Endothelial cell (in vitro differentiated cells): ENCODE results near the gene PARD3. TPM values are rescaled to one million over a fixed set of nuclear protein-coding genes. Genes with fewer than 3 reads are reported as not detected.
"Not testable (repeated sequence)": the region's sequence is repeated elsewhere in the genome, so short reads cannot be mapped to it uniquely, and the experiment has no call there.

ENCODE experiments used
- DNase-seq: peaks from one replicate; pipeline ENCODE4 v3.0.0; 2021; ENCODE audit warnings: low spot score
- H3K27ac Mint-ChIP-seq: one replicate; pipeline ENCODE4 v1.8.0; 2021; ENCODE audit warnings: mixed read lengths, inconsistent platforms; ENCODE audit not compliant: unreplicated experiment
- H3K27me3 Mint-ChIP-seq: one replicate; pipeline ENCODE4 v1.8.0; 2021; ENCODE audit warnings: mild to moderate bottlenecking, moderate library complexity, mixed read lengths, inconsistent platforms; ENCODE audit not compliant: unreplicated experiment
- H3K36me3 Mint-ChIP-seq: one replicate; pipeline ENCODE4 v1.8.0; 2021; ENCODE audit warnings: mild to moderate bottlenecking, low read depth, mixed read lengths, inconsistent platforms; ENCODE audit not compliant: unreplicated experiment
- H3K4me1 Mint-ChIP-seq: one replicate; pipeline ENCODE4 v1.8.0; 2021; ENCODE audit warnings: mild to moderate bottlenecking, mixed read lengths, inconsistent platforms; ENCODE audit not compliant: unreplicated experiment
- H3K4me3 Mint-ChIP-seq: one replicate; pipeline ENCODE4 v1.8.0; 2021; ENCODE audit warnings: mild to moderate bottlenecking, mixed read lengths, inconsistent platforms; ENCODE audit not compliant: unreplicated experiment
- H3K9me3 Mint-ChIP-seq: one replicate; pipeline ENCODE4 v1.8.0; 2021; ENCODE audit warnings: mixed read lengths, inconsistent platforms; ENCODE audit not compliant: unreplicated experiment
- total RNA-seq: library from RNA; stranded (reverse); fragmentation: NEBNext Ultra II Directional; extraction: Animal tissue kit (Norgen Biotek cat#: 25700); gene quantifications from one replicate; pipeline ENCODE4 v1.2.1, GENCODE V29; 2021; ENCODE audit not compliant: unreplicated experiment
- TF ChIP-seq, protein P1 (sequence below): fragments of 200-600 bp; sonication (generic); IDR thresholded peaks from one replicate; pipeline ENCODE4 v1.5.0; 2021; ENCODE audit warnings: antibody characterized with exemption; ENCODE audit not compliant: unreplicated experiment

Gene PARD3
- total RNA-seq, 1 donor from 2014 or later = 35.2 TPM

DNA sequence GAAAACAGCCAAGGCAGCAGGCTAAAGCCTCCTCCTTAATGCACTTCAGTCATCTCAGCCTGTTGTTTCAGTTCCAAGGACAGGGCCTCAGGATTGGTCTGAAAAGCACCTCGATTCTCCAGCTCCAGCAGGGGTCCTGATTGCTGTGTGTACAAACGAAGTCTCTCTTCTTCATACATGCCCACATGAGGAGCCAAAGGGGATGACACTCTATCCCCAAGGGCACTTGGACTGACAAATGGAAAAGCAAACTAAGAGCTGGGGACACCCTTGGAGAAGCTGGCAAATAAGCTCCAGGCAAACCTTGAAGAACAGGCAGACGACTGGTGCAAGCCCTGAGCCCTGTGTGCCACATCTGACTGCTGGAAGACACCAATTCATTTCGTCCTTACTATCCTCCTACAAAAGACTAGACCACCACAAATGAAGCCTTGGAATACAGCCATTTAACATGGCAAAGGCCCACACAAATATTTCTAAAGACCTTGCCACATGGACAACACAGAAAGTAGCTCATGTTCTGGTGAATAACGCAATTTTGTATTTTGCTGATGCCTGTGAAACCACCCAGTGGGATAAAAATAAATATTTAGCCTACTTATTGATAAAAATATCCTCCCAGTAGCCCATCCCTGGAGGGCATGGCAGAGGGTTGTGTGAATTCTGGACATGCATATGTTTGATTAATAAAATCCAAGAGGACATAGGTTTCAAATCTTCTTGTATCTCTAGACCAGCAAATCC is 61.9 kb downstream of the PARD3 start:
- DNase-seq = no peak
- TF ChIP-seq, protein P1, sequence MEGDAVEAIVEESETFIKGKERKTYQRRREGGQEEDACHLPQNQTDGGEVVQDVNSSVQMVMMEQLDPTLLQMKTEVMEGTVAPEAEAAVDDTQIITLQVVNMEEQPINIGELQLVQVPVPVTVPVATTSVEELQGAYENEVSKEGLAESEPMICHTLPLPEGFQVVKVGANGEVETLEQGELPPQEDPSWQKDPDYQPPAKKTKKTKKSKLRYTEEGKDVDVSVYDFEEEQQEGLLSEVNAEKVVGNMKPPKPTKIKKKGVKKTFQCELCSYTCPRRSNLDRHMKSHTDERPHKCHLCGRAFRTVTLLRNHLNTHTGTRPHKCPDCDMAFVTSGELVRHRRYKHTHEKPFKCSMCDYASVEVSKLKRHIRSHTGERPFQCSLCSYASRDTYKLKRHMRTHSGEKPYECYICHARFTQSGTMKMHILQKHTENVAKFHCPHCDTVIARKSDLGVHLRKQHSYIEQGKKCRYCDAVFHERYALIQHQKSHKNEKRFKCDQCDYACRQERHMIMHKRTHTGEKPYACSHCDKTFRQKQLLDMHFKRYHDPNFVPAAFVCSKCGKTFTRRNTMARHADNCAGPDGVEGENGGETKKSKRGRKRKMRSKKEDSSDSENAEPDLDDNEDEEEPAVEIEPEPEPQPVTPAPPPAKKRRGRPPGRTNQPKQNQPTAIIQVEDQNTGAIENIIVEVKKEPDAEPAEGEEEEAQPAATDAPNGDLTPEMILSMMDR = no peak
- Mint-ChIP-seq H3K9me3 (no peaks in the 10 kb centered on the region), H3K4me3 (no peak overlapping the region), H3K4me1 (peaks cover 33% of the 10 kb centered on the region), H3K27ac (no peak overlapping the region), H3K27me3 (no peaks in the 10 kb centered on the region), H3K36me3 (no peaks in the 10 kb centered on the region)

DNA sequence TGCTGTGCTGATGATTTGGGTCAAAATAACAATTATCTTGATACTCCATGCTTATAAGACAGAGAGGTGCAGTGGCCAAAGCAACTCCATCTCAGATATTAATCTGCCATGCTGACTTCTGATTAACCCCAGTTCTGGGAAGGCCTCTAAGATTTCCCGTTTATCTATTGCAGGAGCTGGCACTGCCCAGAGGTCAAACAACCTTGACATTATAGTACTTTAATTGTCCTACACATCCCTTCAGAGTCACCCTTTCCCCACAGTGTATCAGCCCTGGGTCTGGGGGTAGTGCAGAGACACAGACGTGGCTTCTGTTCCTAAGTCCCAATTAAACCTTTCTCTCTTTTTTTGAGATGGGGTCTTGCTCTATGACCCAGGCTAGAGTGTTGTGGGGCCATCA is 63.8 kb downstream of the PARD3 start:
- H3K9me3 Mint-ChIP-seq = no peaks in the 10 kb centered on the region
- no peak for DNase-seq
- TF ChIP-seq, protein P1 = no peak
- H3K27ac Mint-ChIP-seq = no peak overlapping the region
- H3K4me3 Mint-ChIP-seq = no peak overlapping the region
- peaks cover 1% of the 10 kb centered on the region for H3K27me3 Mint-ChIP-seq
- peaks cover 18% of the 10 kb centered on the region for H3K4me1 Mint-ChIP-seq
- no peaks in the 10 kb centered on the region for H3K36me3 Mint-ChIP-seq

DNA sequence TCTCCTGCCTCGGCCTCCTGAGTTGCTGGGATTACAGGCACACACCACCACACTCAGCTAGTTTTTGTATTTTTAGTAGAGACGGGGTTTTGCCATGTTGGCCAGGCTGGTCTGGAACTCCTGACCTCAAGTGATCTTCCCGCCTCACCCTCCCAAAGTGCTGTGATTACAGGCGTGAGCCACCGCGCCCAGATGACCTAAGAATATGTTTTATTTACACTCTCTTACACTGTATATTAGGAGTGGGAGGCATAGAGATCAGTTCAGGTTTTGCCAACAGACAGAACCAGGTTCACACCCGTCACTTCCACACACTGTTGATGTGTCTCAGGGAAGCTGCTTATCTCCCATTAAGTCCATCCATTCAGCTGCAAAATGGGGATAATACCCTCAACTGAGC is 64.3 kb downstream of the PARD3 start:
- not testable (repeated sequence) for H3K27ac Mint-ChIP-seq, H3K27me3 Mint-ChIP-seq, H3K4me3 Mint-ChIP-seq, H3K9me3 Mint-ChIP-seq, DNase-seq, H3K36me3 Mint-ChIP-seq
- peaks cover 18% of the 10 kb centered on the region for H3K4me1 Mint-ChIP-seq

DNA sequence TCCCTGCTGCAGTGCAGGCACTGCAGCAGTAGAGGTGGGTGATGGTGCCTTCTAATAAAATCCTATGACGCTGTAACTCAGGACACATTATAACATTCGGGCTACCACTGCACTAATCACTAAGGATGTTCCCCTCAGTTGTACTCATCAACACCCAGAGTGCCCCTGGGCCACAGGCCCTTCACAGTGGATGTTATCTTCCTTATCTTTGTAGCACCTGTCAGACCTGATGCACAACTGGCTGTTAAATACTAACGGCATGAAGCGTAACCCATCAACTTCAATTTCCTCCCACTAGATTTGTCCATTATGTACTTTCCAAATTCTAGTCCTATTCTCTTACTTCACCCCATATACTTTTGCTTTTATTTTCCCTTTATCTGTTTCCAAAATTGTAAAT is 66.3 kb downstream of the PARD3 start:
- no peaks in the 10 kb centered on the region for H3K36me3 Mint-ChIP-seq
- no peak overlapping the region for H3K27ac Mint-ChIP-seq
- TF ChIP-seq, protein P1 = no peak
- H3K4me3 Mint-ChIP-seq = no peak overlapping the region
- peaks cover 21% of the 10 kb centered on the region for H3K4me1 Mint-ChIP-seq
- peaks cover 1% of the 10 kb centered on the region for H3K27me3 Mint-ChIP-seq
- no peaks in the 10 kb centered on the region for H3K9me3 Mint-ChIP-seq
- no peak for DNase-seq

DNA sequence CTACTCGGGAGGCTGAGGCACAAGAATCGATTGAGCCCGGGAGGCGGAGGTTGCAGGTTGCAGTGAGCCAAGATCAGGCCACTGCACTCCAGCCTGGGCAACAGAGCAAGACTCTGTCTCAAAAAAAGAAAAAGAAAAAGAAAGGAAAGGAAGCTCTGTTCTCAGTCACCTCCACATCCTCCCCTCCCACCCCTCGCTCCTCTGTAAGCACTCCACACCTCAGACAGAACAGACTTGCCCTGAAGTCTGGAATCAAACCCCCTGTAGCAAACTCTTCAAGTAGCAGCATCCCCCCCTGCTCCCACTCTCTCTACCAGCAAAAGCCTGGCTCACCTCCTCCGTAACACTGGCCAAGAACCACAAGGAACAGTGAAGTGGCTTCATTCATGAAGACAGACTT is 66.7 kb downstream of the PARD3 start:
- Mint-ChIP-seq H3K27me3 (peaks cover 1% of the 10 kb centered on the region), H3K27ac (no peak overlapping the region), H3K36me3 (no peaks in the 10 kb centered on the region), H3K4me3 (no peak overlapping the region), H3K4me1 (peaks cover 18% of the 10 kb centered on the region), H3K9me3 (no peaks in the 10 kb centered on the region)
- TF ChIP-seq, protein P1 = no peak
- no peak for DNase-seq
